GM12801 (cell line): ENCODE measurements around the gene EHMT1.

Experiments
- CTCF ChIP-seq: IDR thresholded peaks from one replicate; pipeline ENCODE4 v1.5.1; 2011; ENCODE audit warnings: control low read depth; ENCODE audit not compliant: insufficient read length; ENCODE audit errors: extremely low read depth

The EHMT1 gene

GRCh38 chr9:137720571-137721110 is 101.8 kb downstream of the EHMT1 start:
- TF ChIP-seq CTCF, result no peak

DNA sequence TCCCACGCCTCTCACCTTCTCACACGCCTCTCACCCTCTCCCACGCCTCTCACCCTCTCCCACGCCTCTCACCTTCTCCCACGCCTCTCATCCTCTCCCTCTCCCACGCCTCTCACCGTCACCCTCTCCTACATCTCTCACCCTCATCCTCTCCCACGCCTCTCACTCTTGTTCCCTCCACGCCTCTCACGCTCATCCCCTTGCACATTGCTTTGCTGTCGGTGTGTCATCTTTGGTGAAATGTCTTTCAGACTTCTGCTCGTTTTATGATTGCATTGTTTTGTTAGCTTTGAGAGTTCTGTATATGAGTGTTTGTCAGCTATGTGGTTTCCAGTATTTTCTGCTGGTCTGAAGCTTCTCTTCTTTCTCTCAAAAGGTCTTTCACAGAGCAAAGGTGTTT is 102.7 kb downstream of the EHMT1 start:
- no peak for TF ChIP-seq CTCF

GRCh38 chr9:137721899-137722298 is 103.1 kb downstream of the EHMT1 start:
- no peak for TF ChIP-seq CTCF

DNA sequence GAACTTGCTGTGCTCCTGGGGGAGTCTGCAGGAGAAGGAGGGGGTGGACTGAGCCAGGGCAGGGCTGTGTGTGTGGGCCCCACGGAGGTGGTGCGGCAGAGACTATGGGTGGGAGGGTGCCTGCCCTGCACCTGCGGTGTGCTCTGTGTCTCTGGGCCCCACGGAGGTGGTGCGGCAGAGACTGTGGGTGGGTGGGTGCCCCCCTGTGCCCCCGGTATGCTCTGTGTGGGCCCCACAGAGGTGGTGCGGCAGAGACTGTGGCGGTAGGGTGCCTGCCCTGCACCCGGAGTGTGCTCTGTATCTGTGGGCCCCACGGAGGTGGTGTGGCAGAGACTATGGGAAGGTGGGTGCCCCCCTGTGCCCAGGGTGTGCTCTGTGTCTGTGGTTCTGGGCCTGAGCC is 103.7 kb downstream of the EHMT1 start:
- TF ChIP-seq CTCF, result no peak

- TF ChIP-seq CTCF, result no peak
Observed at GRCh38 chr9:137723783-137724445, 105.1 kb downstream of the EHMT1 start.

- no peak for TF ChIP-seq CTCF
Observed at GRCh38 chr9:137724818-137725240, 106.0 kb downstream of the EHMT1 start.

DNA sequence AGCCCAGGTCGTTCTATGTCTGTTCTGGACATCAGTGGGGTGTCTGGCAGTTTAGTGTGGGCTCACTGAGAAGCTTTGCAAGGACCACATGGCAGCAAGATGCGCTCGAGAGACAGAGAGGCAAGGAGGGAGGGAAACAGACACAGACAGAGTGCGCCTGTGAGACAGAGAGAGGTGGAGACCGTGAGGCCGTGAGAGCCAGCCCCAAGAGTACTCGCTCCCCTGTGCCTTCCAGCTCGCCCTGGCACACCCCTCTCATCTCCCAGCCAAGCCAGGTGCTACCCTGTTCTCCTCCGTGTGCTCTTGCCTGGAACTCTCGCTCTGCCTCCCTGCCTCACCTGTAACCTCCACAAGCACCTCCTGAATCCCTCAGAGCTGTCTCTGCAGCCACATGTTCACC is 106.8 kb downstream of the EHMT1 start:
- TF ChIP-seq CTCF, result no peak
